ENCODE measurements around the gene A1BG.

DNA sequence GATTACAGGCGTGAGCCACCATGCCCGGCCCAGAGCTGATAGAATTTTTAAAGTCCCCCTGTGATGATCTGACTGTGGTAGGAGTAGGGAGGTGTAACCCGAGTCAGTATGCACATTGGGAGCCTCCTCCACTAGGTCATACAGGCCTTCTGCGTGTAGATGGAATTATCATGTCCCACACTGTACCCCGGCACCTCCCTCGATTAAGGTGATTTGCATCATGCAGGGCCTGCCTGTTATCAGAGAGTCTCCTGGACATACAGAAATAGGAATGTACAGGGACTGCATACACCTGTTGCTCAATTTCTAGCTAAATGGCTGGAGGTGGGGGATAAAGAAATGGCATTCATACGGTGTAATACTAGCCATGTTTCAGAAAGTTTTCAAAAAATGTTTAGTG lies 49.0 kb downstream of the A1BG start:
- TF ChIP-seq POLR2A (IDR thresholded peaks at IDR 0.05; ENCODE audit: low read depth, low read length) (no peak), POLR2AphosphoS5 (IDR thresholded peaks at IDR 0.05; ENCODE audit: low read depth, low read length) (no peak), TAF1 (IDR thresholded peaks at IDR 0.05; ENCODE audit: borderline replicate concordance, low read depth, low read length) (no peak)
